Peyer's patch (tissue), 4 donors: ENCODE data around the gene TMEM150B.
"Not testable (repeated sequence)": the region's sequence is repeated elsewhere in the genome, so short reads cannot be mapped to it uniquely, and the experiment has no call there.

Source experiments
- CTCF ChIP-seq, 6 experiments: fragments of 450-650 bp in 4 of 6; fragments of 200-600 bp in 2 of 6; sonication (generic) in 1 of 6; IDR thresholded peaks; one replicate each; pipeline ENCODE4 v1.5.1; 2017 to 2019; ENCODE audit warnings: antibody characterized with exemption in 6 of 6, mild to moderate bottlenecking in 3 of 6, moderate library complexity in 1 of 6
- POLR2A ChIP-seq, 2 donors: fragments of 450-650 bp; IDR thresholded peaks; one replicate each; pipeline ENCODE4 v1.5.1; 2017; ENCODE audit warnings: antibody characterized with exemption in 2 of 2, mild to moderate bottlenecking in 2 of 2, moderate library complexity in 2 of 2

DNA sequence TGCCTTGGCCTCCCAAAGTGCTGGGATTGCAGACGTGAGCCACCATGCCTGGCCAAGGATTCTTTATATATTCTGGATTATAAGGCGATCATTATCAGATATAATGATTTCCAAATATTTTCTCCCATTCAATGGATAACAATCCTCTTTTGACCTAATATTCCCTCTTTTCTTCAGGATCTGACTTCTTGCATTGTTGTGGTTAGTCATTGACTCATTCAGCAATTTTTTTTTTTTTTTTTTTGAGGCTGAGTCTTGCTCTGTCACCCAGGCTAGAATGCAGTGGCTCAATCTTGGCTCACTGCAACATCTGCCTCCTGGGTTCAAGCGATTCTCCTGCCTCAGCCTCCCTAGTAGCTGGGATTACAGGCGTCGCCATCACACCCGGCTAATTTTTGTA is 4.7 kb upstream of the TMEM150B start:
- not testable (repeated sequence) for TF ChIP-seq CTCF, POLR2A (IDR thresholded peaks at IDR 0.05)
